HG03354 (cell line): ENCODE results near the gene SMAP1.

Experiments used
- ATAC-seq: cut with Tn5 transposase; IDR thresholded peaks from one replicate; pipeline ENCODE4 v1.9.1; 2021; ENCODE audit warnings: mild to moderate bottlenecking; ENCODE audit not compliant: unreplicated experiment, poor library complexity, severe bottlenecking

SMAP1 gene

GRCh38 chr6:70823651-70824050, 156.0 kb downstream of the SMAP1 start:
- ATAC-seq: no peak

DNA sequence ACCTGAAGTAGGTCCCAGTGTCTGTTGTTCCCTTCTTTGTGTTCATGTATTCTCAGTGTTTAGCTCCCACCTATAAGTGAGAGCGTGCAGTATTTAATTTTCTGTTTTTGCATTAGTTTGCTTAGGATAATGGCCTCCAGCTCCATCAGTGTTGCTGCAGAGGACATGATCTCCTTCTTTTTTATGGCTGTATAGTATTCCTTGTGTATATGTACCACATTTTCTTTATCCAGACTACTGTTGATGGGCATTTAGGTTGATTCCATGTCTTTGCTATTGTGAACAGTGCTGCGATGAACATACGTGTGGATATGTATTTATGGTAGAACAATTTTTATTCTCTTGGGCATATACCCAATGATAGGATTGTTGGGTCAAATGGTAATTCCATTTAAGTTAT, 163.7 kb downstream of the SMAP1 start:
- ATAC-seq: no peak

DNA sequence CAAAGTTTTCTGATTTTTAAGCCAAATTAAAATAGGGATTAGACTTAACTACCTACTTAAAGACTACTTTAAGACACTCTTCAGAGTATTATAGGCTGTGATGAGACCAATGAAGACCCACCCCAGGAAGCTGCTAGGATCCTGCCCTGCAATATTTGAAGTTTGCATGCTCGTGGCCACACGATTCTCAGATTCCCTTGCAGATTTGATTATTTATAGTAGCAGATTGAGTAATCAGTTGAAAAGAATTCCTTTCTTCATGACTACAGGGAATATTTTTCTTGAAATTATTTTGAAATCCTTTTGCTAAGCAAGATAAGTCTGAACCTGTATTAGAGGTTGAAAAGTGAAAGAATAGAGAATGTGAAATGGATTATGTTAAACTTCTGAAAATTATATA, 166.8 kb downstream of the SMAP1 start:
- no peak for ATAC-seq

- no peak for ATAC-seq
Measured at GRCh38 chr6:70838907-70839285, 171.2 kb downstream of the SMAP1 start.

GRCh38 chr6:70839286-70840266, 171.9 kb downstream of the SMAP1 start:
- no peak for ATAC-seq

DNA sequence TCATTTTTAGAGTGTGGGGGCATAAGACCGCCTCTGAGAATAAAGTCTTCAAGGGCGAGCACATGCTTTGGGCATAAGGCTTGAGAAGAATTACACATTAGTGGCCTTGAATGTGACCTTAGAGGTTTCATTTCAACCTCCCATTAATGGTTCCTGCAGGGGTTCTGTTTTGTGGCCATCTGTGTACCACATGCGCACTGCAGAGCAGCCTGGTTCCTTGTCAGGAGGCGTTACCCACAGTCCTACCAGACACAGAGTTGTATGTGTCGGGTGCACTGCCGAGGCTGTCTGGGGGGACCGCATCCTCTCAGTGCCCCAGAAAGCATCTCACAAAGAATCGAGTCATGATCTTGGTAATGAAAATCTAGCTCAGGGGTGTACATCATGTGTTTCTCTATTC, 173.4 kb downstream of the SMAP1 start:
- no peak for ATAC-seq

GRCh38 chr6:70842541-70842940, 174.9 kb downstream of the SMAP1 start:
- ATAC-seq: no peak

DNA sequence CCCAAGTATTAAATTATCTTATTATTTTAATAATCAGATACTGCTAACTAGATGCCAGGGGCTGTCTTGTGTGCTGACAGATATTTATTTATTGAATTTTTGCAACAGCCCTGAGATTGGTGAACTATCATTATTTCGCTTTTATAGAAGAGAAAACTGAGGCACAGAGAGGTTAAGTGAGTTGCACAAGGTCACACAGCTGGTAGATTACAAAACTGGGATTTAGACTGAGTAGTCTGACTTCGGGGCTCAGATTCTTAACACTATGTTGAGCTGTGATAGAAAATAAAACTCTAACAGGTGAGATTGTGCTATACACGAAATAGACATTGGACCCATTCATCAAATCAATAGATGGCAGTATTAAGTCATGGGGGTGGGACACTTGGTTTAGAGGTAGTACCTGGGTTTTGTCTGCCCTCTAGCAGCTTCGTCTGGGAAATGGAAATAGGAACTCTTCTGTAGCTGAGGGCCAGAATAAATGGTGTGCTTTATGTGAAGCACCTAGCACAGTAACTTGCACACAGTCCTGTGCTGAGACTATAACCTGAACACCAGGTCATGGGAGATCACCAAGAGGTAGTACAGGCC, 175.7 kb downstream of the SMAP1 start:
- ATAC-seq: no peak

- no peak for ATAC-seq
Measured at GRCh38 chr6:70844301-70844700, 176.6 kb downstream of the SMAP1 start.

DNA sequence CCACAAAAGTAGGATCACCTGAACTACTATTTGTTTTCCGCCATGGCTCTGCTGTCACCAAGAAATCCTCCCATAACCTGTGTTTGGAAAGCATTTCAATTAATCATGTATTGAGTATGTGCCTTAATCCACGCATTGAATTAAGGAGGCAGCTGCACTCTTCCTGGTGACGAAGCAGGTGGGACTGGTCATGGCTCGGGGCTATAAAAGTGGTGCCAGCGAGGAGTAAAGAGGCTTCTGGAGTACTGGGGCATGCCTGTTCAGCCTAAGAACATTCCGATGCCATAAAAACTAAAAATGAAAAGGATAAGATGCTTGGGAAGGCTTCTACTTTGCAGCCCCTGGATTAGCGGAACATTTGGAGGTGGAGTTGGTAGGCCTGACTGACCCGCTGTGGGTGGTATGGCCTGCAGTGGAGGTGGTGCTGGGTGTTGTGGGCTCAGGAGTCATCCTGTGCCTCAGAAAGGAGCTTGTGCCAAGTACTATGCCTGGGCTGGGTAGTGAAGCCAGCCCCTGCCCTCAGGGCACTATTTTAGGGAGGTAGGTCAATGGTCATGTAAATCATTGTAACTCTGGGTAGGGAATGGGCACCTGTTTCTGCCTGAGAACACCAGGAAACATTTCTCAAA, 178.6 kb downstream of the SMAP1 start:
- ATAC-seq: no peak

- no peak for ATAC-seq
Measured at GRCh38 chr6:70847106-70848084, 179.7 kb downstream of the SMAP1 start.

GRCh38 chr6:70849348-70850069, 181.8 kb downstream of the SMAP1 start:
- no peak for ATAC-seq

- ATAC-seq: no peak
Measured at GRCh38 chr6:70852667-70853246, 185.1 kb downstream of the SMAP1 start.

DNA sequence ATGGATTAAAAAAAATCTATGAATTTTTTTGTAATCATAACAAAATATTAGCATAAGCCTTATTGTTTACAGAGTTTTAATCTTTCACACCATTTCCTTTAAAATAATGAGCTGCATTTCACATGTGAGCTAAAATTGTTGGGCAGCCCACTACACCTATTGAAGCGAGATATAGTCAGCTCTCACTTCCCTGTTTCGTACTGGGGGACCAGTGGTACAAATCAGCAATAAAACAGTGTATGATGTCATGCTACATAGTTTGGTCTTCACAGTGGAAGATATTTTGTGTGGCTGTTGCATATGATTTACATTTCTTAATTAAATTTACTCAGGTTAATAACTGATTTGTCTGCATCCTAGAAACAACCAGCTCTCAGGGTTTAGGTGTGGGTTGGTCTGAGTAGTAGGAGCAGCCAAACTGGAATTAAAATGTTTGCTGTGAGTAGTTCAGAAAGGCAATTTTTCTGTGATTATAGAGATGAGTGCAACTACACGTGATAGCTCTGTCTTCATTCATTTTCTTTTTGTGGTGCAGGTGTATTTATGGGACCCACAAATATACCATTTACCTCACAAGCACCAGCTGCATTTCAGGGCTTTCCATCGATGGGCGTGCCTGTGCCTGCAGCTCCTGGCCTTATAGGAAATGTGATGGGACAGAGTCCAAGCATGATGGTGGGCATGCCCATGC, 189.8 kb downstream of the SMAP1 start:
- ATAC-seq: peak; percentile 100

- no peak for ATAC-seq
Measured at GRCh38 chr6:70860045-70860444, 192.4 kb downstream of the SMAP1 start.

DNA sequence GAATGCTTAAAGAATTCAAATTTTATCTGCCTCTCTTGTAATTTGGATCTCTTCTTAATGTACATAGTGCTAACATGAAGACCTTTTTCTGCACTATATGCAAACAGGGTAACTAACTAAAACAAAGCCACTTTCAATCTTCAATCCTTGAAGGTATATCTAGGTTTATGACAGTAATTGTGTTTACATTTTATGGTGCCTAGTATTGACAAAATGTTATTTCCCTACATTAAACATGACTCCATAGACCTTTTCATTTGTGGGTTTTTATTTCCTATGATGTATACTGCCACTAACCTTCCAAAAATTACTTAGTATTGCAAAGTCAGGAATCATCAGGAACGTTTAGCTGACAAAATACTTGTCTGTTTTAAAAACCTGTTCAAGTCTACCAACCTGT, 193.2 kb downstream of the SMAP1 start:
- ATAC-seq: no peak

DNA sequence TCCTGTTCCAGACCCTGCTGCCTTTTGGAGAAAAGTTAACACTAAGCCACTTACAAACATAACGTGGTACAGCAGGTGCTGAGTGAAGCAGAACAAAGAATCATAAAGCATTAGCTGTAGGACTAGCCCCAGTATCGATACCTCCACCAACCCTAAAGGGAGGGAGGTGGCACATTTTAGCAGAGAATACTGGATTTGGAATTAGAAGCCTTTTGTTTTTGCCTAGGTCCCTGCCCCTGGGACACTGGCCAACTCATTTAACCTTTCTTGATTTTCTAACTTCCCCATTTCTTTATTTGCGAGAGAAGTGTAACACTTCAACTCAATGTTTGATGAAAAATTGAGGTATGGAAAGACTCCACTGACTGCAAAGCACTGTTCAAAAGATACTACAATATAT, 195.7 kb downstream of the SMAP1 start:
- no peak for ATAC-seq

DNA sequence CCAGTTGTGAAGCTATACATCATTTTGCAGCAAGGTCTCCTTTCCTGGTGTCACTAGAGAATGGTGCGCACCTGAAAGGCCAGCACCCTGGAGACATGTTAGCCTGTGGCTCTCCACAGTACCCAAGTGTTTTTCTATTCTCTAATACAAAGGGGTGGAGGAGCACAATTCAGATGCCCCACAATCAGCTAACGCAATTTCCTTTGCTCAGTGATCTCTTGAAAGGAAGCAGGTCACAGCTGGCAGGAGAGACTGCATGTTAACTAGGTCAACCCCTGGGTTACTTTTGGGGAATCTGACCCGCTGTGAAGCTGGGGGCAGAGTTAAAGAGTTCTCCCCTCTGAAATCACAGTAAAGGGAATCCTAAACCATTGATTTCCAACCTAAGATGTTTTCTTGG, 196.7 kb downstream of the SMAP1 start:
- ATAC-seq: no peak
